IMR-90 (cell line): Measurements from ENCODE around the gene PEX14. TPM values are rescaled to one million over a fixed set of nuclear protein-coding genes. Genes with fewer than 3 reads are reported as not detected.

Experiments
- ATAC-seq: fragments of 200-7000 bp; cut with Tn5 transposase; 2 replicates; pipeline ENCODE4 v1.9.1; 2020; ENCODE audit warnings: low read depth, mild to moderate bottlenecking, moderate library complexity
- BruUV-seq: library from RNA; stranded (reverse); fragments of 400-500 nt; replicated peaks from 2 replicates; lab custom pipeline; 2021; lab: Mats Ljungman, UMichigan
- CTCF ChIA-PET: fragments of 300-600 bp; formaldehyde crosslinking; extraction: SDS; loops from one replicate; lab custom pipeline; 2021; ENCODE audit warnings: antibody characterized with exemption; lab: Yijun Ruan, JAX
- POLR2A ChIA-PET: fragments of 300-600 bp; sonication (Branson Sonifier 250); formaldehyde crosslinking; loops from one replicate; lab custom pipeline; 2022; ENCODE audit warnings: antibody characterized with exemption; ENCODE audit not compliant: unreplicated experiment; lab: Charles Lee
- DNase-seq: peaks from one replicate; pipeline ENCODE4 v3.0.0; 2013
- H2AFZ ChIP-seq: replicated peaks from 2 replicates; pipeline ENCODE3; 2013; ENCODE audit warnings: low read length, mild to moderate bottlenecking; ENCODE audit not compliant: poor library complexity
- H2AK5ac ChIP-seq: 2 replicates; pipeline ENCODE4 v1.6.1; 2013; ENCODE audit warnings: low read depth, low read length, inconsistent platforms
- H2AK9ac ChIP-seq: replicated peaks from 2 replicates; pipeline ENCODE3; 2013; ENCODE audit warnings: mild to moderate bottlenecking, low read depth, low read length, moderate library complexity; ENCODE audit not compliant: poor library complexity
- H2BK120ac ChIP-seq: 2 replicates; pipeline ENCODE4 v1.6.1; 2013; ENCODE audit warnings: low read depth, low read length, inconsistent platforms
- H2BK15ac ChIP-seq: 3 replicates; pipeline ENCODE4 v1.6.1; 2013; ENCODE audit warnings: low read depth, low read length, inconsistent platforms
- H2BK20ac ChIP-seq: 2 replicates; pipeline ENCODE4 v1.6.1; 2013; ENCODE audit warnings: low read depth, mild to moderate bottlenecking, inconsistent platforms, low read length, moderate library complexity
- H2BK5ac ChIP-seq: 2 replicates; pipeline ENCODE4 v1.6.1; 2013; ENCODE audit warnings: mild to moderate bottlenecking, low read depth, low read length, inconsistent platforms; ENCODE audit not compliant: poor library complexity, severe bottlenecking
- H3K14ac ChIP-seq: replicated peaks from 2 replicates; pipeline ENCODE4 v1.6.1; 2013; ENCODE audit warnings: low read depth, low read length, inconsistent platforms
- H3K18ac ChIP-seq: 2 replicates; pipeline ENCODE4 v1.6.1; 2013; ENCODE audit warnings: low read depth, low read length, control low read depth
- H3K23ac ChIP-seq: 2 replicates; pipeline ENCODE4 v1.6.1; 2013; ENCODE audit warnings: low read depth, low read length, inconsistent platforms
- H3K27ac ChIP-seq: 2 replicates; pipeline ENCODE4 v1.5.1; 2013; ENCODE audit warnings: mild to moderate bottlenecking, control low read depth, low read length; ENCODE audit not compliant: insufficient read depth
- H3K27me3 ChIP-seq: 2 replicates; pipeline ENCODE4 v1.6.1; 2013; ENCODE audit warnings: low read length; ENCODE audit not compliant: control insufficient read depth, insufficient read depth
- H3K36me3 ChIP-seq: 2 replicates; pipeline ENCODE4 v1.6.1; 2013; ENCODE audit warnings: low read length, mixed read lengths; ENCODE audit not compliant: control insufficient read depth, insufficient read depth
- H3K4ac ChIP-seq: 2 replicates; pipeline ENCODE4 v1.6.1; 2013; ENCODE audit warnings: low read depth, low read length, inconsistent platforms
- H3K4me1 ChIP-seq: 2 replicates; pipeline ENCODE4 v1.6.1; 2013; ENCODE audit warnings: low read length, mixed read lengths; ENCODE audit not compliant: control insufficient read depth, insufficient read depth
- H3K4me2 ChIP-seq: 2 replicates; pipeline ENCODE4 v1.6.1; 2013; ENCODE audit warnings: low read depth, mild to moderate bottlenecking, control low read depth, low read length, moderate library complexity
- H3K4me3 ChIP-seq: 2 replicates; pipeline ENCODE4 v1.5.1; 2013; ENCODE audit warnings: low read depth, mild to moderate bottlenecking, control low read depth, low read length, moderate library complexity; ENCODE audit not compliant: insufficient read depth
- H3K56ac ChIP-seq: 2 replicates; pipeline ENCODE4 v1.6.1; 2013; ENCODE audit warnings: low read length, inconsistent platforms; ENCODE audit not compliant: insufficient read depth; ENCODE audit errors: extremely low read depth
- H3K79me1 ChIP-seq, 2 experiments: 2 replicates each; pipeline ENCODE4 v1.6.1; 2013; ENCODE audit warnings: low read length in 2 of 2, inconsistent platforms in 1 of 2, low read depth in 1 of 2
- H3K9ac ChIP-seq: 2 replicates; pipeline ENCODE4 v1.6.1; 2013; ENCODE audit warnings: low read depth, low read length, control low read depth
- H3K9me1 ChIP-seq: 2 replicates; pipeline ENCODE4 v1.6.1; 2013; ENCODE audit warnings: low read length, inconsistent platforms; ENCODE audit not compliant: insufficient read depth
- H3K9me3 ChIP-seq: 2 replicates; pipeline ENCODE4 v1.6.1; 2013; ENCODE audit warnings: low read length; ENCODE audit not compliant: control insufficient read depth, insufficient read depth
- H4K20me1 ChIP-seq: 2 replicates; pipeline ENCODE4 v1.6.1; 2013; ENCODE audit warnings: low read length, inconsistent platforms; ENCODE audit not compliant: insufficient read depth
- H4K5ac ChIP-seq: 2 replicates; pipeline ENCODE4 v1.6.1; 2013; ENCODE audit warnings: mild to moderate bottlenecking, low read depth, low read length, control low read depth
- H4K8ac ChIP-seq, 2 experiments: 2 replicates each; pipeline ENCODE4 v1.6.1; 2013; ENCODE audit warnings: low read depth in 2 of 2, low read length in 2 of 2, control low read depth in 1 of 2, inconsistent platforms in 1 of 2
- H4K91ac ChIP-seq: 2 replicates; pipeline ENCODE4 v1.6.1; 2013; ENCODE audit warnings: low read depth, low read length, inconsistent platforms; ENCODE audit not compliant: insufficient read depth
- BHLHE40 ChIP-seq: fragments of 150-350 bp; IDR thresholded peaks from 2 replicates; pipeline ENCODE4 v1.6.1; 2016; ENCODE audit warnings: mild to moderate bottlenecking, low read depth, low read length
- CEBPB ChIP-seq: IDR thresholded peaks from 2 replicates; pipeline ENCODE4 v1.6.1; 2012; ENCODE audit warnings: low read depth, low read length, improper control_type of control experiment
- CHD1 ChIP-seq: IDR thresholded peaks from 2 replicates; pipeline ENCODE4 v1.6.1; 2012; ENCODE audit warnings: low read depth, low read length, improper control_type of control experiment
- FOS ChIP-seq: fragments of 150-350 bp; IDR thresholded peaks from 2 replicates; pipeline ENCODE4 v1.6.1; 2016; ENCODE audit warnings: low read depth, low read length
- MAFK ChIP-seq: IDR thresholded peaks from 2 replicates; pipeline ENCODE4 v1.6.1; 2012; ENCODE audit warnings: low read depth, low read length, improper control_type of control experiment
- MAZ ChIP-seq: IDR thresholded peaks from 2 replicates; pipeline ENCODE4 v1.6.1; 2012; ENCODE audit warnings: low read depth, mild to moderate bottlenecking, low read length, improper control_type of control experiment, moderate library complexity, borderline replicate concordance
- MXI1 ChIP-seq: IDR thresholded peaks from 2 replicates; pipeline ENCODE4 v1.6.1; 2012; ENCODE audit warnings: low read depth, mild to moderate bottlenecking, low read length, moderate library complexity, borderline replicate concordance
- NFE2L2 ChIP-seq: fragments of 150-350 bp; IDR thresholded peaks from 2 replicates; pipeline ENCODE4 v1.6.1; 2016; ENCODE audit warnings: low read depth, mild to moderate bottlenecking, low read length
- POLR2A ChIP-seq: IDR thresholded peaks from 2 replicates; pipeline ENCODE4 v1.6.1; 2012; ENCODE audit warnings: mild to moderate bottlenecking, low read depth, low read length
- RAD21 ChIP-seq: IDR thresholded peaks from 2 replicates; pipeline ENCODE4 v1.6.1; 2012; ENCODE audit warnings: low read length, improper control_type of control experiment
- RCOR1 ChIP-seq: IDR thresholded peaks from 2 replicates; pipeline ENCODE4 v1.6.1; 2012; ENCODE audit warnings: mild to moderate bottlenecking, low read length, improper control_type of control experiment; ENCODE audit not compliant: insufficient replicate concordance
- RFX5 ChIP-seq: IDR thresholded peaks from 2 replicates; pipeline ENCODE4 v1.8.0; 2012; ENCODE audit warnings: low read depth, mild to moderate bottlenecking, low read length, moderate library complexity
- SMC3 ChIP-seq: fragments of 150-350 bp; IDR thresholded peaks from 2 replicates; pipeline ENCODE4 v1.6.1; 2016; ENCODE audit warnings: low read depth, mild to moderate bottlenecking, antibody characterized with exemption, low read length, moderate library complexity
- WGBS, 2 experiments: methylation state at CpG; one replicate each; pipeline versions ENCODE4 v1.1.5 to v1.1.7; 2013; ENCODE audit warnings: missing lambda C conversion rate in 2 of 2; ENCODE audit not compliant: insufficient read length in 1 of 2; ENCODE audit errors: extremely low coverage in 2 of 2; 5-methylcytosine and 5-hydroxymethylcytosine counted together
- dilution Hi-C: fragments of 300-500 bp; cut with HindIII; formaldehyde crosslinking; loops from one replicate; pipeline ENCODE4 v1.14.3; 2018; ENCODE audit warnings: low sequenced_read_pairs; ENCODE audit not compliant: unreplicated experiment
- in situ Hi-C: fragments of 300-500 bp; cut with MboI; formaldehyde crosslinking; loops from 3 replicates; pipeline ENCODE4 v1.14.3; 2019; ENCODE audit warnings: low sequenced_read_pairs, inconsistent platforms, mixed read lengths
- intact Hi-C: fragments of 100-400 bp; cut with micrococcal nuclease; formaldehyde crosslinking; loops from 2 replicates; pipeline ENCODE4 v1.10.0; 2022
- polyA plus RNA-seq, 3 experiments: library from polyadenylated mRNA; depleted of rRNA; stranded (reverse); fragments of >200 nt; gene quantifications; 2 replicates each; pipeline ENCODE4 v1.2.3, GENCODE V29; 2012; ENCODE audit warnings: low replicate concordance in 1 of 3
- total RNA-seq: library from RNA; depleted of rRNA; stranded (reverse); fragments of >200 nt; gene quantifications from 2 replicates; pipeline ENCODE4 v1.2.3, GENCODE V29; 2012
- TF ChIP-seq, protein P1 (sequence below): fragments of 150-350 bp; IDR thresholded peaks from 2 replicates; pipeline ENCODE4 v1.6.1; 2017; ENCODE audit warnings: mild to moderate bottlenecking, antibody characterized with exemption, low read length, low read depth
- TF ChIP-seq, protein P2 (sequence below): conservative IDR thresholded peaks from 2 replicates; pipeline ENCODE4 v1.5.1; 2012; ENCODE audit warnings: mild to moderate bottlenecking, low read depth, low read length, improper control_type of control experiment
- TF ChIP-seq, protein P3 (sequence below): fragments of 150-350 bp; IDR thresholded peaks from 2 replicates; pipeline ENCODE4 v1.6.1; 2016; ENCODE audit warnings: low read depth, mild to moderate bottlenecking, low read length, moderate library complexity, borderline replicate concordance

Gene PEX14
- total and polyA plus RNA-seq, 2 of the 4 experiments (the other 2 are of a cell fraction), result 9.5 to 22.5 TPM

DNA sequence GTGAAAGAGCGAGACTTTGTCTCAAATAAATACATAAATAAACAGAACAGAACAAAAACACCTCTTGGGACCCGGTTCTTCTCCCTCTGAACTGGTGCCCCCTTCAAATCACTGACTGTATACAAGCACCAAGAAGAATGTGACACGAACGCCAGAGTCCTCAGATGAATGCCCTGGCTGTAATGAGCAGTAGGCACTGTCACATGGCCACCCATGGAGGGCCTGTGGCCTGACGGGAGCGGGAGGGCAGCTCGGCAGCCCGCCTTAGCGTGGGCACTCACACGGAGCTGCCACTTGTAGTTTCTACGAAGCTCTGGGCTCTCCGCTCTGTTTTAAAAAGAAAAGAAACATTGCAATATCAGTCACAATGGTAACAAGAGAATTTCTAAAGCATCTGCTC is 146.0 kb downstream of the PEX14 start:
- no TSS peak for BruUV-seq
- Histone ChIP-seq H2BK5ac (no peak overlapping the region), H4K20me1 (0 out of 2 replicates have a peak, but pooled peaks cover 2% of the 10 kb centered on the region), H3K27me3 (no peaks in the 10 kb centered on the region), H2AK9ac (no peak overlapping the region), H4K8ac (no peak overlapping the region), H3K9ac (no peak overlapping the region), H3K14ac (no peak overlapping the region), H3K9me3 (no peaks in the 10 kb centered on the region), H3K4me3 (no peak overlapping the region), H3K27ac (no peak overlapping the region), H2BK20ac (no peak overlapping the region), H4K5ac (no peak overlapping the region), H2BK15ac (no peak overlapping the region), H3K23ac (no peak overlapping the region), H3K79me1 (0 out of 4 replicates have a peak, but pooled peaks cover 0 to 9% of the 10 kb centered on the region in 2 experiments), H4K91ac (no peak overlapping the region), H3K18ac (no peak overlapping the region), H2AFZ (no peak overlapping the region), H3K4me1 (no peaks in the 10 kb centered on the region), H3K56ac (no peak overlapping the region), H3K4me2 (no peak overlapping the region), H2BK120ac (no peak overlapping the region), H3K4ac (no peak overlapping the region), H2AK5ac (no peak overlapping the region), H3K9me1 (no peaks in the 10 kb centered on the region), H3K36me3 (peaks cover 15% of the 10 kb centered on the region)
- no peak for TF ChIP-seq MAFK
- TF ChIP-seq, protein P1, sequence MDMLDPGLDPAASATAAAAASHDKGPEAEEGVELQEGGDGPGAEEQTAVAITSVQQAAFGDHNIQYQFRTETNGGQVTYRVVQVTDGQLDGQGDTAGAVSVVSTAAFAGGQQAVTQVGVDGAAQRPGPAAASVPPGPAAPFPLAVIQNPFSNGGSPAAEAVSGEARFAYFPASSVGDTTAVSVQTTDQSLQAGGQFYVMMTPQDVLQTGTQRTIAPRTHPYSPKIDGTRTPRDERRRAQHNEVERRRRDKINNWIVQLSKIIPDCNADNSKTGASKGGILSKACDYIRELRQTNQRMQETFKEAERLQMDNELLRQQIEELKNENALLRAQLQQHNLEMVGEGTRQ, result no peak
- TF ChIP-seq NFE2L2, result no peak
- TF ChIP-seq, protein P2, sequence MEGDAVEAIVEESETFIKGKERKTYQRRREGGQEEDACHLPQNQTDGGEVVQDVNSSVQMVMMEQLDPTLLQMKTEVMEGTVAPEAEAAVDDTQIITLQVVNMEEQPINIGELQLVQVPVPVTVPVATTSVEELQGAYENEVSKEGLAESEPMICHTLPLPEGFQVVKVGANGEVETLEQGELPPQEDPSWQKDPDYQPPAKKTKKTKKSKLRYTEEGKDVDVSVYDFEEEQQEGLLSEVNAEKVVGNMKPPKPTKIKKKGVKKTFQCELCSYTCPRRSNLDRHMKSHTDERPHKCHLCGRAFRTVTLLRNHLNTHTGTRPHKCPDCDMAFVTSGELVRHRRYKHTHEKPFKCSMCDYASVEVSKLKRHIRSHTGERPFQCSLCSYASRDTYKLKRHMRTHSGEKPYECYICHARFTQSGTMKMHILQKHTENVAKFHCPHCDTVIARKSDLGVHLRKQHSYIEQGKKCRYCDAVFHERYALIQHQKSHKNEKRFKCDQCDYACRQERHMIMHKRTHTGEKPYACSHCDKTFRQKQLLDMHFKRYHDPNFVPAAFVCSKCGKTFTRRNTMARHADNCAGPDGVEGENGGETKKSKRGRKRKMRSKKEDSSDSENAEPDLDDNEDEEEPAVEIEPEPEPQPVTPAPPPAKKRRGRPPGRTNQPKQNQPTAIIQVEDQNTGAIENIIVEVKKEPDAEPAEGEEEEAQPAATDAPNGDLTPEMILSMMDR, result no peak
- TF ChIP-seq, protein P3, sequence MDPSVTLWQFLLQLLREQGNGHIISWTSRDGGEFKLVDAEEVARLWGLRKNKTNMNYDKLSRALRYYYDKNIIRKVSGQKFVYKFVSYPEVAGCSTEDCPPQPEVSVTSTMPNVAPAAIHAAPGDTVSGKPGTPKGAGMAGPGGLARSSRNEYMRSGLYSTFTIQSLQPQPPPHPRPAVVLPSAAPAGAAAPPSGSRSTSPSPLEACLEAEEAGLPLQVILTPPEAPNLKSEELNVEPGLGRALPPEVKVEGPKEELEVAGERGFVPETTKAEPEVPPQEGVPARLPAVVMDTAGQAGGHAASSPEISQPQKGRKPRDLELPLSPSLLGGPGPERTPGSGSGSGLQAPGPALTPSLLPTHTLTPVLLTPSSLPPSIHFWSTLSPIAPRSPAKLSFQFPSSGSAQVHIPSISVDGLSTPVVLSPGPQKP, result no peak
- no peak for TF ChIP-seq CHD1
- no peak for TF ChIP-seq FOS
- TF ChIP-seq POLR2A, result no peak
- TF ChIP-seq MXI1, result no peak
- no peak for TF ChIP-seq RAD21
- TF ChIP-seq MAZ, result no peak
- TF ChIP-seq RCOR1, result no peak
- TF ChIP-seq CEBPB, result no peak
- TF ChIP-seq RFX5, result no peak
- no peak for TF ChIP-seq BHLHE40
- no peak for TF ChIP-seq SMC3
- ATAC-seq (no peak), DNase-seq (no peak)
- intact Hi-C loops, result no loop called here
- in situ Hi-C loops, result no loop called here
- 90% methylated on average over 4 of the region's 12 CpGs; no CpG with 5 or more reads in 1 of the 2 experiments for WGBS, 2 experiments
- POLR2A ChIA-PET, result no interaction called here
- CTCF ChIA-PET, result no interaction called here
- dilution Hi-C loops, result no loop called here
